OCI-LY3 (cell line): ENCODE data around the gene ATXN2L.
A peak's percentile ranks its signal among the peaks of the same experiment; 100 is the strongest.

Experiments
- CTCF ChIP-seq: fragments of 200-600, 300-600 bp; sonication (generic); IDR thresholded peaks from 2 replicates; pipeline ENCODE4 v1.5.1; 2014; ENCODE audit warnings: antibody characterized with exemption, low read length, low read depth
- EZH2phosphoT487 ChIP-seq: fragments of 200-600 bp; shearing (Covaris generic); IDR thresholded peaks from 2 replicates; pipeline ENCODE4 v1.6.1; 2018; ENCODE audit warnings: antibody characterized with exemption, mixed run types, low read depth

GRCh38 chr16:28873543-28874201 lies 50.9 kb downstream of the ATXN2L start:
- TF ChIP-seq CTCF (peak; percentile 61), EZH2phosphoT487 (no peak)
